HFF-Myc (cell line): ENCODE data around the gene TINCR.

Experiments
- DNase-seq: peaks from one replicate; pipeline ENCODE4 v3.0.0-alpha.2; 2011; ENCODE audit warnings: low read depth; ENCODE audit errors: extremely low read depth
- H3K4me3 ChIP-seq: replicated peaks from 2 replicates; pipeline ENCODE4 v1.5.1; 2011; ENCODE audit warnings: low read depth, mild to moderate bottlenecking, control low read depth, low read length
- TF ChIP-seq, protein P1 (sequence below): IDR thresholded peaks from 2 replicates; pipeline ENCODE4 v1.5.1; 2012; ENCODE audit warnings: mild to moderate bottlenecking, low read depth, low read length, control low read depth; ENCODE audit errors: missing control alignments

The TINCR gene

DNA sequence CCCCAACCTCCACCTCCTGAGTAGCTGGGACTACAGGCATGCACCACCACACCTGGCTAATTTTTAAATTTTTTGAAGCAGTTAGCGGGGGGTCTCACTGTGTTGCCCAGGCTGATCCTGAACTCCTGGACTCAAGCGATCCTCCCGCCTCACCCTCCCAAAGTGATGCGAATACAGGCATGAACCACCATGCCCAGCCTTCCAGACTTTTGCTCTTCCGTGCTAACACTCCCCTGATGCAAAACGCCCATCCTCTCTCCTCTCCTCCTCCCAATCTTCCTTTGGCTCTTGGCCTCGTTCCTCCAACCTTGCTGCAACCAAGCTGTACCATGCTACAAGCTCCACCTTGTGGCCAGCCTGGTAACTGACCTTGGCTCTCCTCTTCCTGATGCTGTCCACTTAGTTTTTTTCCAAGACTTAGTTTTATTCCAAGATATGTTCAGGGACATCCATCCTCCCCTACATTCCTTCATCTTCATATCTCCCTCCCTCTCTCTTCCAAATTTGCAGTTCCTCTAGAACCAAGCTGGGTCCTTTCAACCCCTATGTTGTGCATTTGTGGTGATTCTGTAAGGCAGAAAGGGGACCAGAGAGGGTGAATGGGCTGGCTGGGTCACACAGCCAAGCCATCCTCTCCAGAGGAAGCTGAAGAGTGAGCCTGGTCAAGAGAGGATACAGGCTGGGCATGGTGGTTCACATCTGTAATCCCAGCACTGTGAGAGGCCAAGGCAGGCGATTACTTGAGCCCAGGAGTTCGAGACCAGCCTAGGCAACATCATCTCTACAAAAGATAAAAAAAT is 32.8 kb downstream of the TINCR start:
- no peak for DNase-seq
- H3K4me3 ChIP-seq, result no peak overlapping the region
- TF ChIP-seq, protein P1, sequence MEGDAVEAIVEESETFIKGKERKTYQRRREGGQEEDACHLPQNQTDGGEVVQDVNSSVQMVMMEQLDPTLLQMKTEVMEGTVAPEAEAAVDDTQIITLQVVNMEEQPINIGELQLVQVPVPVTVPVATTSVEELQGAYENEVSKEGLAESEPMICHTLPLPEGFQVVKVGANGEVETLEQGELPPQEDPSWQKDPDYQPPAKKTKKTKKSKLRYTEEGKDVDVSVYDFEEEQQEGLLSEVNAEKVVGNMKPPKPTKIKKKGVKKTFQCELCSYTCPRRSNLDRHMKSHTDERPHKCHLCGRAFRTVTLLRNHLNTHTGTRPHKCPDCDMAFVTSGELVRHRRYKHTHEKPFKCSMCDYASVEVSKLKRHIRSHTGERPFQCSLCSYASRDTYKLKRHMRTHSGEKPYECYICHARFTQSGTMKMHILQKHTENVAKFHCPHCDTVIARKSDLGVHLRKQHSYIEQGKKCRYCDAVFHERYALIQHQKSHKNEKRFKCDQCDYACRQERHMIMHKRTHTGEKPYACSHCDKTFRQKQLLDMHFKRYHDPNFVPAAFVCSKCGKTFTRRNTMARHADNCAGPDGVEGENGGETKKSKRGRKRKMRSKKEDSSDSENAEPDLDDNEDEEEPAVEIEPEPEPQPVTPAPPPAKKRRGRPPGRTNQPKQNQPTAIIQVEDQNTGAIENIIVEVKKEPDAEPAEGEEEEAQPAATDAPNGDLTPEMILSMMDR, result peak; percentile 60

DNA sequence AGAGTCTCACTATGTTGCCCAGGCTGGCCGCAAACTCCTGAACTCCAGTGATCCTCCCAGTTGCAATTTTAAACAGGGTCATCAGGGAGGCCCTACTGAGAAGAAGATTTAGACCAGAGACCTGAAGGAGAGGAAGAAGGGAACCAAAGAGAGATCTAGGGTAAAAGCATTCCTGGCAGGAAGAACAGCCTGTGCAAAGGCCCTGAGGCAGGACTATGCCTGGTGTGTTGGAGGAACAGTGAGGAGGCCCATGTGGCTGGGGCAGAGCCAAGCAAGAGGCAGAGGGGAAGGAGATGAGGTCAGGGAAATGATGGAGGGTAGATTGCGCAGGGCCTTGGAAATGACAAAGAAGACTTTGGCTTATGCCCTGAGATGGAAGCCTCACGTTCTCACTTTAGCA is 34.5 kb downstream of the TINCR start:
- H3K4me3 ChIP-seq, result no peak overlapping the region
- DNase-seq, result no peak
- TF ChIP-seq, protein P1, result no peak

DNA sequence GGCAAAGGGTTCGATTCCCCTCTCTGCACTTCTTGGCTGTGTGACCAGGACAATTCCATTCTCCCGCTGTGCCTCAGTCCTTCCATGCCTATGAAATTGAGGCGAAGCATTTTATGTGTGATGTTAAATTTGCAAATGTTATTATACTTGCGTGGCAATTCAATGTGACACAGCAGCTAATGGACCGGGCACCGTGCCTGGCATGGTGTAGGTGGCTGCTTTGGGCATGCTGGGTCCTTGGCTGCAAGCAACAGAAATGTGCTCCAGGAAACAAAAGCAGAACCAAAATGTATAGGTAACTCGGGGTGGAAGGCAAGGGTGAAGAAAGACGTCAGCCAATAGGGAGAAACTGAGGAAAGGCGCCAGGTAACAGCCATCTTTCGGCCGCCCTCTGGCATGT is 37.1 kb downstream of the TINCR start:
- no peak overlapping the region for H3K4me3 ChIP-seq
- DNase-seq, result no peak
- TF ChIP-seq, protein P1, result no peak

DNA sequence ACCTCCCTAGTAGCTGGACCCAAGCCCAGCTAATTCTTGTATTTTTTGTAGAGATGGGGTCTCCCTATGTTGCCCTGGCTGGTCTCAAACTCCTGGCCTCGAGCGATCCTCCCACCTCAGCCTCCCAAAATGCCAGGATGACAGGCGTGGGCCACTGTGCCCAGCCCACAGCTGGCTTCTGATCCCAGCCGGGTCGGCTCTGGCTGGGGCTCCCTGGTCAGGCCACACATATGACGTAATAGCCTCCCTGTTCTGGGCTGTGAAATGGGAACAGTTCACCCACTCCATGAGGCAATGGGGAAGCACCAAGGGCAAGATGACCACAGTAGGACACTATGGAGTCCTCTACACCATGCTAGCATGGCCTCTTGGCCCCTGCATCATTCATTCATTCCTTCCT is 41.1 kb downstream of the TINCR start:
- H3K4me3 ChIP-seq, result no peak overlapping the region
- no peak for DNase-seq

GRCh38 chr19:5524081-5524480 is 43.7 kb downstream of the TINCR start:
- TF ChIP-seq, protein P1, result no peak
- no peak for DNase-seq
- H3K4me3 ChIP-seq, result no peak overlapping the region

More for the DNA sequence above, 41.1 kb downstream of the TINCR start:
- TF ChIP-seq, protein P1, result no peak

DNA sequence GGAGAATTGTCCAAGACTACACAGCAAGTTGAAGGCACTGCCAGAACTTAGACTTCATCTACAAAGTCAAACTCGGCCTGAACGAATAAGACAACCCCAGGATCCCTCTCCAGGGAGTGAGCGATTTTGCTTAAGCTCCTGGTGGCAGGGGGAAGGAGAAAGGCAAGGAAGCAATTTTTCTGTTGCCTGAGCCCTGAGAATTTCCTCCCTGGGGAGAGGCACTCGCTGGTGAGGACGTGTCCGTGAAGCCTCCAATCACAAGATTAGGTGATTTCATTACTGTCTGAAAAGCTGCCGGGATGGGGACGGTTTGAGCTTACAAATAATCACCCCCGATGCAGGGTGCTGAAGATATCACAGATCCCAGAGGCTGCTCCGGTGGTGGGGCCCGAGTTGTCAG is 45.6 kb downstream of the TINCR start:
- no peak for DNase-seq
- no peak overlapping the region for H3K4me3 ChIP-seq
- TF ChIP-seq, protein P1, result no peak
